ENCODE results near the gene UHRF2. TPM values are rescaled to one million over a fixed set of nuclear protein-coding genes. Genes with fewer than 3 reads are reported as not detected.

Gene UHRF2
- total and polyA plus RNA-seq, 3 donors from 2014 or later, result 36.4 to 59.2 (median 56.1) TPM

DNA sequence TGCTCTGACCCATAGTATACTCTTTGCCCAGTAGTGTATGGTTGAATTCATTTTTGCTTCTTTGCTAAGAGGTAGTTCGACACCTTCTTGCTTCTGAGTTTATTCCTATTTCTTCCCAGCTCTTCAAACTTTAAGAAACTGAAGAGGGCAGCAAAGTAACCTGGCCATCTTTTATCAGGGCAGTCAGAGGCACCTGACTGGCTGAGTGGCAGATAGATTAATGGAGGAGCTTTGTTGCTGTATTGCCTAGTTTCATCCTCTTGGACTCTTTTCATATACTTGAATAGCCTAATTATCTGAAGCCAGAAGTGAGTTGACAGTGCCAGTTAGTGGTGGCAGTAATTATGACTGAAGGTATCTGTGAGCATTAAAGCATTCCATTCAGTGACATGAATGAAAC is 82.5 kb downstream of the UHRF2 start:
- intact Hi-C loops (cut with DNase I; ENCODE audit: low total_unique reads), result no loop called here
- H3K9me3 ChIP-seq, result no peaks in the 10 kb centered on the region
- 100% methylated on average over 1 of the region's 1 CpG for WGBS, 2 donors
- no peaks in the 10 kb centered on the region for H3K4me1 ChIP-seq
- H3K4me3 ChIP-seq, result no peak overlapping the region
- H3K36me3 ChIP-seq (ENCODE audit: low read depth, missing control alignments), result no peaks in the 10 kb centered on the region
- no peak for DNase-seq
- no peaks in the 10 kb centered on the region for H3K27me3 ChIP-seq
- no peak overlapping the region for H3K27ac ChIP-seq
- TF ChIP-seq POLR2A (IDR thresholded peaks at IDR 0.05), result no peak
- TF ChIP-seq, protein P1, sequence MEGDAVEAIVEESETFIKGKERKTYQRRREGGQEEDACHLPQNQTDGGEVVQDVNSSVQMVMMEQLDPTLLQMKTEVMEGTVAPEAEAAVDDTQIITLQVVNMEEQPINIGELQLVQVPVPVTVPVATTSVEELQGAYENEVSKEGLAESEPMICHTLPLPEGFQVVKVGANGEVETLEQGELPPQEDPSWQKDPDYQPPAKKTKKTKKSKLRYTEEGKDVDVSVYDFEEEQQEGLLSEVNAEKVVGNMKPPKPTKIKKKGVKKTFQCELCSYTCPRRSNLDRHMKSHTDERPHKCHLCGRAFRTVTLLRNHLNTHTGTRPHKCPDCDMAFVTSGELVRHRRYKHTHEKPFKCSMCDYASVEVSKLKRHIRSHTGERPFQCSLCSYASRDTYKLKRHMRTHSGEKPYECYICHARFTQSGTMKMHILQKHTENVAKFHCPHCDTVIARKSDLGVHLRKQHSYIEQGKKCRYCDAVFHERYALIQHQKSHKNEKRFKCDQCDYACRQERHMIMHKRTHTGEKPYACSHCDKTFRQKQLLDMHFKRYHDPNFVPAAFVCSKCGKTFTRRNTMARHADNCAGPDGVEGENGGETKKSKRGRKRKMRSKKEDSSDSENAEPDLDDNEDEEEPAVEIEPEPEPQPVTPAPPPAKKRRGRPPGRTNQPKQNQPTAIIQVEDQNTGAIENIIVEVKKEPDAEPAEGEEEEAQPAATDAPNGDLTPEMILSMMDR (IDR thresholded peaks at IDR 0.05), result no peak

DNA sequence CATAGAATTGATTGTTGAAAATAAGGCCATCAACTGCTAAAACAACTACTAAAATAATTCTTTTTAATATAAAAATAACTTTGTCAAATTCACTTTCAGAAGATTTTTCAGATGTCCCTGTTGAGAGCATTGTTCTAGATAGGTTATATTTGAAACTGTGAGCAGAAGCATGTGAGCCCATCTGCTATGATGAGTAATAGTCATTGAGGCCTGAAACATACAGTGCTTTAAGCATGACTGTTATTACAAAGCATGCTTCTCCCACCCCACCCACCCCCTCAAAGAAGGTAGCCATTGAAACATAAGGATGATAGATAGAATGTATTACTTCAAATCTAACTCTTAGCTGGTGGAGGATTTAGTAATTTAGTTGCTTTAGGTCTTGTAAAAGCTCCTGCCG is 86.0 kb downstream of the UHRF2 start:
- DNase-seq, result no peak
- no peaks in the 10 kb centered on the region for H3K9me3 ChIP-seq
- no peaks in the 10 kb centered on the region for H3K27me3 ChIP-seq
- no peaks in the 10 kb centered on the region for H3K4me1 ChIP-seq
- 71 to 76% methylated on average over 1 of the region's 1 CpG for WGBS, 2 donors
- TF ChIP-seq, protein P1 (IDR thresholded peaks at IDR 0.05), result no peak
- TF ChIP-seq POLR2A (IDR thresholded peaks at IDR 0.05), result no peak
- H3K36me3 ChIP-seq (ENCODE audit: low read depth, missing control alignments), result no peaks in the 10 kb centered on the region
- intact Hi-C loops (cut with DNase I; ENCODE audit: low total_unique reads), result no loop called here
- no peak overlapping the region for H3K4me3 ChIP-seq
- H3K27ac ChIP-seq, result no peak overlapping the region

DNA sequence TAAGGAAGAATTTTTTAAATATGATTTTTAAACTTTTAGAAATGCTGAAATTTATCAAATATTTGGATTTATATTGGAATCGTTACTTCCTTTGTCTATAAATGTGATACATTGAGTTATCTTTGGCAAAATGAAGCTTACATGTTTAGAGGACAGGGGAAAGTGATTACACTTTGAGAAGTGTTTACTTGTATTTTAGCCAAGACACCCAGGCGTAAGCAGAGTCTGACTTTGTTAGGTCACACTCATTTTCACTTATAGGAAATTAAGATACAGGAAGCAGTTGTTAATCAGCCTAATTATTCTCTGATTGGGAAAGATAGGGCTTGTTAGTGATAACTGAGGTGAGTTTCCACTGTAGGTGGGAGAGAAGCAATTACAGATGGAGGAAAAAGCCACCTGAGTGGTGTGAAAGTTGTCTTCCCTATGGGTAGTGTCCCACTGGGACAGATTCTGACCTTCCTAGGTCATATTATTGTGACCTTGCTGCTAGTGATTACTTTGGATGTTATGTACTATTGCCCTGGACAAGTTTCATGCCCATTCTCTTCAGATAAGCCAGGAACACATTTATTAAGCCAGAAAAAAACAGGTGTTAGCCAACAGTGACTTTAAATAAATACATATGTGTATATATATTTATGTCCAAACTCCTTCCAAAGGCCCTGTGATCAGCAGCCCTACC is 88.7 kb downstream of the UHRF2 start:
- H3K4me3 ChIP-seq, result no peak overlapping the region
- WGBS, 2 donors, result 67 to 84% methylated on average over 2 of the region's 2 CpGs
- DNase-seq, result no peak
- H3K4me1 ChIP-seq, result no peaks in the 10 kb centered on the region
- no peaks in the 10 kb centered on the region for H3K36me3 ChIP-seq (ENCODE audit: low read depth, missing control alignments)
- no peaks in the 10 kb centered on the region for H3K9me3 ChIP-seq
- no peaks in the 10 kb centered on the region for H3K27me3 ChIP-seq
- TF ChIP-seq, protein P1 (IDR thresholded peaks at IDR 0.05), result no peak
- no peak for TF ChIP-seq POLR2A (IDR thresholded peaks at IDR 0.05)
- intact Hi-C loops (cut with DNase I; ENCODE audit: low total_unique reads), result no loop called here
- H3K27ac ChIP-seq, result no peak overlapping the region

DNA sequence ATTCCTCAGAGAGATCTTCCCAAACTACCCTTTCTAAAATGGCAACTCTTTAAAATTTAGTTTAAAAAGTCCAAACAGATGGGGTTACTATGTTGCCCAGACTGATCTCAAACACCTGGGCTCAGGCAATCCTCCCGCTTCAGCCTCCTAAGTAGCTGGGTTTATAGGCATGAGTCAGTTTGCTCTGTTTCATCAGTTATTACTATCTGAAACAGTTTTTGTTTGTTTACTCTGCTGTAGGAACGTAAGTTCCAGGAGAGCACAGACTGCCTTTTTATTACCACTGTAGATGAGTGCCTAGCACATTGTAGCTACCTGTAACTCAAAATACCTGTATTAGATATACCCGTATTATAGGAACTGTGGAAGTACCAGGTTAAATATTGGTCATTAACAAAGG is 89.4 kb downstream of the UHRF2 start:
- Histone ChIP-seq H3K4me3 (no peak overlapping the region), H3K9me3 (no peaks in the 10 kb centered on the region), H3K27ac (no peak overlapping the region), H3K27me3 (no peaks in the 10 kb centered on the region), H3K4me1 (no peaks in the 10 kb centered on the region), H3K36me3 (ENCODE audit: low read depth, missing control alignments) (no peaks in the 10 kb centered on the region)
- 81 to 83% methylated on average over 3 of the region's 3 CpGs for WGBS, 2 donors
- intact Hi-C loops (cut with DNase I; ENCODE audit: low total_unique reads), result no loop called here
- TF ChIP-seq POLR2A (IDR thresholded peaks at IDR 0.05), result no peak
- TF ChIP-seq, protein P1 (IDR thresholded peaks at IDR 0.05), result no peak
- DNase-seq, result no peak

DNA sequence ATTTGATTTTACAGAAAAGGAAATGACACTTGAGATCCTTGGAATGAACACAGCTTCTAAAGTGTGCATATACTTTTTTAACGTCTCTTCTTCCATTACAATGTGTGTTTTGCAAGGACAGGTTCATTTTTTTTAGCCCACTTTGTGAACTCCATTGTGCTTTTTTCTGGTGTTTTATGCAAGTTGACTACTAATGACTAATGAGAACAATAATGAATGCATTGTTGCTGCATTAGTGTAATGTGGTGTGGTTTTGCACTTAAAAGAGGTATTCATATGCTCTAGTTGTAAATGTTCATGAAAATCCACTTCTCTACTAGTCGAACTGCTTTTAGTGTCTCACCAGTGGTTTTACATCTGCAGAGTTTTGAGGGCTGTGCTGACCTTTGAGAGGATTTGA is 93.6 kb downstream of the UHRF2 start:
- Histone ChIP-seq H3K27ac (no peak overlapping the region), H3K4me3 (no peak overlapping the region), H3K4me1 (no peaks in the 10 kb centered on the region), H3K27me3 (no peaks in the 10 kb centered on the region), H3K36me3 (ENCODE audit: low read depth, missing control alignments) (no peaks in the 10 kb centered on the region), H3K9me3 (no peaks in the 10 kb centered on the region)
- 87 to 94% methylated on average over 2 of the region's 2 CpGs for WGBS, 2 donors
- intact Hi-C loops (cut with DNase I; ENCODE audit: low total_unique reads), result no loop called here
- no peak for DNase-seq
- TF ChIP-seq POLR2A (IDR thresholded peaks at IDR 0.05), result no peak
- TF ChIP-seq, protein P1 (IDR thresholded peaks at IDR 0.05), result no peak
